Spleen (tissue), 11 donors: ENCODE data around the gene NPRL2. TPM values are rescaled to one million over a fixed set of nuclear protein-coding genes. Genes with fewer than 3 reads are reported as not detected.

ENCODE experiments used
- DNase-seq: peaks from one replicate; pipeline ENCODE4 v3.0.0-alpha.2; 2020
- H3K27ac ChIP-seq, 8 donors: fragments of 200-600 bp; sonication (generic) in 7 of 8; 1 replicate in 4 of 8; 2 replicates in 4 of 8; pipeline versions ENCODE4 v1.5.0 to v1.8.0; 2016 to 2021; ENCODE audit warnings: inconsistent platforms in 4 of 8, mild to moderate bottlenecking in 4 of 8, moderate library complexity in 1 of 8
- H3K27me3 ChIP-seq, 7 donors: fragments of 200-600 bp; sonication (generic) in 6 of 7; replicated peaks in 1 of 7; 1 replicate in 4 of 7; 2 replicates in 3 of 7; pipeline versions ENCODE4 v1.5.0 to v1.8.0; 2016 to 2021; ENCODE audit warnings: inconsistent platforms in 3 of 7, mild to moderate bottlenecking in 1 of 7
- H3K36me3 ChIP-seq, 6 donors: fragments of 200-600 bp; sonication (generic) in 5 of 6; 1 replicate in 4 of 6; 2 replicates in 2 of 6; pipeline versions ENCODE4 v1.5.0 to v1.8.0; 2016 to 2021; ENCODE audit warnings: inconsistent platforms in 2 of 6
- H3K4me1 ChIP-seq, 6 donors: fragments of 200-600 bp; sonication (generic) in 5 of 6; 1 replicate in 3 of 6; 2 replicates in 3 of 6; pipeline versions ENCODE4 v1.5.0 to v1.8.0; 2016 to 2021; ENCODE audit warnings: inconsistent platforms in 3 of 6
- H3K4me3 ChIP-seq, 8 donors: fragments of 200-600 bp; sonication (generic) in 7 of 8; 1 replicate in 4 of 8; 2 replicates in 4 of 8; pipeline versions ENCODE4 v1.5.0 to v1.8.0; 2016 to 2021; ENCODE audit warnings: inconsistent platforms in 4 of 8, mild to moderate bottlenecking in 4 of 8, moderate library complexity in 2 of 8
- H3K9me3 ChIP-seq, 8 donors: fragments of 200-600 bp; sonication (generic) in 7 of 8; 1 replicate in 4 of 8; 2 replicates in 4 of 8; pipeline versions ENCODE4 v1.5.0 to v1.8.0; 2016 to 2021; ENCODE audit warnings: inconsistent platforms in 4 of 8
- POLR2A ChIP-seq, 3 donors: fragments of 450-650 bp; IDR thresholded peaks; one replicate each; pipeline ENCODE4 v1.5.1; 2017; ENCODE audit warnings: antibody characterized with exemption in 3 of 3, mild to moderate bottlenecking in 1 of 3
- POLR2AphosphoS5 ChIP-seq, 3 donors: sonication (generic); formaldehyde crosslinking; IDR thresholded peaks; one replicate each; pipeline ENCODE4 v1.5.1; 2017; ENCODE audit warnings: antibody characterized with exemption in 3 of 3
- whole genome bisulfite sequencing, 5 donors: extraction: QIAGEN DNeasy Blood & Tissue Kit in 3 of 5; methylation state at CpG; one replicate each; pipeline versions ENCODE4 v1.1.5 to v1.1.7; 2013 to 2018; 5-methylcytosine and 5-hydroxymethylcytosine counted together
- intact Hi-C: fragments of 100-400 bp; cut with DNase I; formaldehyde crosslinking; loops from one replicate; pipeline ENCODE4 v1.15.0; 2023; ENCODE audit warnings: low total_unique reads
- polyA plus RNA-seq, 3 donors: library from polyadenylated mRNA; stranded (reverse); fragments of 200-250 nt; gene quantifications; one replicate each; pipeline ENCODE4 v1.2.1, GENCODE V29; 2013
- total RNA-seq, 7 donors: library from RNA; depleted of rRNA in 3 of 7; stranded (reverse); fragments of >200 nt in 3 of 7; fragmentation: NEBNext Ultra II Directional in 4 of 7; extraction: Animal tissue kit (Norgen Biotek cat#: 25700) in 4 of 7; gene quantifications; one replicate each; pipeline versions ENCODE4 v1.1.0 to v1.2.1, GENCODE V29; 2016 to 2021
- TF ChIP-seq, protein P1 (sequence below), 11 experiments: fragments of 200-600 bp in 7 of 11; fragments of 450-650 bp in 4 of 11; sonication (generic) in 4 of 11; IDR thresholded peaks in 8 of 11; conservative IDR thresholded peaks in 3 of 11; 1 replicate in 7 of 11; 2 replicates in 4 of 11; pipeline versions ENCODE4 v1.4.0 to v1.8.0; 2016 to 2021; ENCODE audit warnings: antibody characterized with exemption in 11 of 11, inconsistent platforms in 4 of 11, mild to moderate bottlenecking in 1 of 11
- donor health status: healthy with polysubstance abuse.
- donor health status: DM: no; HTN: no; CAD: no; lungs with moderate emphysema.
- donor health status: DM: no; HTN: no; CAD: no.
- donor health status: Bipolar disorder and iron deficiency.
- donor health status: healthy.
- donor health status: DM: no; HTN: no; CAD: no.
- donor health status: DM: yes; HTN: yes; CAD: no.

The NPRL2 gene
- total and polyA plus RNA-seq, 10 donors, result 17.8 to 31.2 (median 22.9) TPM

DNA sequence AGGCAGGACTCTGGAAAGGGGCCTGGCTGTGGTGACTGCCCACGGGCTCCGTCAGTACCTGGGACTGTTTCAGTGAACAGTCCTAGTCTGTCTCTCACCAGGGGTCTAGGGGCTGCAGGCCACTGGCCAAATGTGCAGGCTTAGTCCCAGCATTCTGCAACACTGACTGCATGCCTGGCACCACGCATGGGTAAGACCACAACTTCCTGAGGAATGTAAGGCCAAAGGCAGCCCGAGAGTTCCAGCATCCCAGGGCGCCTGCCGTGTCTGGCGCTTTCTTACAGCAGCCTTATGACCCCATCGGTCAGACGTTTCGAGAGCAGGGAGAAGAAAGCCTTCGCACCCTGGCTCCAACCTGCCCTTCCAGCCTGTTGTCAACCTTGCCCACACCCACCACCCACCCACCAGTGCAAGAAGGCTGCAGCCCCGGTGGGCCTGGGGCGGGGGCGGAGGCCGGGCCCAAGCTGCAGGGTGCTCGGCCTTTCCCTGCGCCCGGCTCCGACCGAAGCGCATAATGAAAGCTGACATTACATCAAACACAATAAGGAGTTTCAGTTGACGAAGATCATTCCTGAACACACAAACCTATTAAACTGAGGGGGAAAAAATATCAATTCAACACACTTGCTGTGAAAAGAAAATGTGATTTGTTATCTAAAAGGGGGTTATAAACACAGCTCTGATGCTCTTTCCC is 38.3 kb upstream of the NPRL2 start:
- Histone ChIP-seq H3K4me3 (no peak overlapping the region), H3K9me3 (no peaks in the 10 kb centered on the region), H3K4me1 (peaks cover 0 to 23% (median 9%) of the 10 kb centered on the region in 6 donors), H3K27me3 (no peaks in the 10 kb centered on the region), H3K27ac (no peak overlapping the region), H3K36me3 (no peaks in the 10 kb centered on the region)
- no peak for DNase-seq
- WGBS, 5 donors, result 84 to 88% (median 86%) methylated on average over 8 to 22 of the region's 22 CpGs
- TF ChIP-seq, protein P1, sequence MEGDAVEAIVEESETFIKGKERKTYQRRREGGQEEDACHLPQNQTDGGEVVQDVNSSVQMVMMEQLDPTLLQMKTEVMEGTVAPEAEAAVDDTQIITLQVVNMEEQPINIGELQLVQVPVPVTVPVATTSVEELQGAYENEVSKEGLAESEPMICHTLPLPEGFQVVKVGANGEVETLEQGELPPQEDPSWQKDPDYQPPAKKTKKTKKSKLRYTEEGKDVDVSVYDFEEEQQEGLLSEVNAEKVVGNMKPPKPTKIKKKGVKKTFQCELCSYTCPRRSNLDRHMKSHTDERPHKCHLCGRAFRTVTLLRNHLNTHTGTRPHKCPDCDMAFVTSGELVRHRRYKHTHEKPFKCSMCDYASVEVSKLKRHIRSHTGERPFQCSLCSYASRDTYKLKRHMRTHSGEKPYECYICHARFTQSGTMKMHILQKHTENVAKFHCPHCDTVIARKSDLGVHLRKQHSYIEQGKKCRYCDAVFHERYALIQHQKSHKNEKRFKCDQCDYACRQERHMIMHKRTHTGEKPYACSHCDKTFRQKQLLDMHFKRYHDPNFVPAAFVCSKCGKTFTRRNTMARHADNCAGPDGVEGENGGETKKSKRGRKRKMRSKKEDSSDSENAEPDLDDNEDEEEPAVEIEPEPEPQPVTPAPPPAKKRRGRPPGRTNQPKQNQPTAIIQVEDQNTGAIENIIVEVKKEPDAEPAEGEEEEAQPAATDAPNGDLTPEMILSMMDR (IDR thresholded peaks at IDR 0.05 in 8 of 11, conservative IDR thresholded peaks at IDR 0.05 in 3 of 11), result no peak
- no peak for TF ChIP-seq POLR2A (IDR thresholded peaks at IDR 0.05)
- no peak for TF ChIP-seq POLR2AphosphoS5 (IDR thresholded peaks at IDR 0.05)
- intact Hi-C loops, result no loop called here

DNA sequence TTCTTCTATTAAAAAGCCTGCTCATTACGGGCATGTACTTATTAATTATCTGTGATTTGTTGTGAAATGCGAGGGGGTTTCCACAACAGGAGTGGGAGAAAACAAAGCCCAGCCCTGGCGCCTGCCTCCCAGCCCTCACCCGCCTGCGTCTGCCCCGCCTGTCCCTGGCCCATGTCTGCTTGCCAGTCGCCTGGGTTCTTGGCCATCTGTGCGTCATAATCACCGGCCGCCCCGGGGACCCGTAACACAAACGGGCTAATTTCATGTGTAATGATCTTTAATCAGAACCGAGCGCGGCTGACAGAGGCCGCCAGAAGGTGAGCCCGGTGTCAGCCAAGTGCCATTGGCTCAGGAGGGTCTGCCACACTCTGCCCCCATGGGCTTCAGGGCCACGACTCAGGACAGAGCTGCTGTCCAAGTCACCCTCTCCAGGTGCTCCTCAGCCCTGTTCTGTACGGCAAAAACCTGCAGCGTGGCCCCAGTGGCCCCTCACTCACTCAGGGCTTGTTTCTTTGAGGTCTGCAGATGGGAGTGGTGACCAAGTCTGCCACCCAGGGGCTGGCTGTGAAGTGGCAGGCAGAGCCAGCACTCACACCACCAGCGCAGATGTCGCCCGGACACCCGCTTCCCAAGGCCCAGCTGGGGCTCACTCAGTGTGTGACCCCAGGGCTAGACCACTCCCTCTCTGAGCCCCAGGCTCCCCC is 37.6 kb upstream of the NPRL2 start:
- H3K4me1 ChIP-seq, result peaks cover 0 to 24% (median 9%) of the 10 kb centered on the region in 6 donors
- DNase-seq, result no peak
- intact Hi-C loops, result no loop called here
- H3K9me3 ChIP-seq, result no peaks in the 10 kb centered on the region
- H3K36me3 ChIP-seq, result no peaks in the 10 kb centered on the region
- 81 to 87% (median 83%) methylated on average over 19 to 25 of the region's 25 CpGs for WGBS, 5 donors
- no peaks in the 10 kb centered on the region for H3K27me3 ChIP-seq
- TF ChIP-seq POLR2A (IDR thresholded peaks at IDR 0.05), result no peak
- TF ChIP-seq, protein P1 (IDR thresholded peaks at IDR 0.05 in 8 of 11, conservative IDR thresholded peaks at IDR 0.05 in 3 of 11), result no peak
- TF ChIP-seq POLR2AphosphoS5 (IDR thresholded peaks at IDR 0.05), result no peak
- no peak overlapping the region for H3K27ac ChIP-seq
- H3K4me3 ChIP-seq, result no peak overlapping the region

GRCh38 chr3:50385754-50386153 is 35.2 kb upstream of the NPRL2 start:
- Histone ChIP-seq H3K9me3 (no peaks in the 10 kb centered on the region), H3K27me3 (no peaks in the 10 kb centered on the region), H3K36me3 (no peaks in the 10 kb centered on the region), H3K27ac (no peak overlapping the region), H3K4me1 (peaks cover 0 to 16% (median 7%) of the 10 kb centered on the region in 6 donors), H3K4me3 (no peak overlapping the region)
- intact Hi-C loops, result no loop called here
- 29 to 53% (median 46%) methylated on average over 13 of the region's 13 CpGs for WGBS, 5 donors
- no peak for DNase-seq
- TF ChIP-seq POLR2AphosphoS5 (IDR thresholded peaks at IDR 0.05) (no peak), POLR2A (IDR thresholded peaks at IDR 0.05) (no peak)
- TF ChIP-seq, protein P1 (IDR thresholded peaks at IDR 0.05 in 8 of 11, conservative IDR thresholded peaks at IDR 0.05 in 3 of 11), result no peak

DNA sequence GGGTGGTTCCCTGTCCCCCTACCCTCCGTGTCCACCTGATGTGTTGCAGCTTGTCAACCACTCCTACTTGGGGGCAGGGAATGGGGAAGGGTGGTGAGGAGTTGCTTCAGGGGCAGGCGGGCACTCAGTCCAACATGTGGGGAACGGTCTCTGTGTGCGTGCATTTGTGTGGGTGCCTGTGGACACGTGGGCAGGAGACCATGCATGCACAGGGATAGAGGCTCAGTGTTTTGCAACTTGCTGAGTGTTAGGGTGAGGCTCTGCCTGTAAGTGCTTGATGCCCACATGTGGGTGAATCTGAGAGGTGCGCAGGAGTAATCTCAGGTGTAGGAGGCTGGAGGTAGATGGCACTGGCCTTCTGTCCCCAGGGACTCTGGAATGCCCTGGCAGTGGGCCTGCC is 33.2 kb upstream of the NPRL2 start:
- Histone ChIP-seq H3K4me3 (no peak overlapping the region), H3K27ac (peak overlapping the region in 2 of 8 donors; percentile 48 to 63), H3K27me3 (no peaks in the 10 kb centered on the region), H3K9me3 (no peaks in the 10 kb centered on the region), H3K36me3 (no peaks in the 10 kb centered on the region), H3K4me1 (peaks cover 0 to 11% (median 2%) of the 10 kb centered on the region in 6 donors)
- intact Hi-C loops, result no loop called here
- 80 to 90% (median 86%) methylated on average over 6 of the region's 6 CpGs for WGBS, 5 donors
- DNase-seq, result no peak
- TF ChIP-seq POLR2A (IDR thresholded peaks at IDR 0.05), result no peak
- no peak for TF ChIP-seq POLR2AphosphoS5 (IDR thresholded peaks at IDR 0.05)
- TF ChIP-seq, protein P1 (IDR thresholded peaks at IDR 0.05 in 8 of 11, conservative IDR thresholded peaks at IDR 0.05 in 3 of 11), result no peak
